WTC11 (cell line): ENCODE results near the gene KLK15. TPM values are rescaled to one million over a fixed set of nuclear protein-coding genes. Genes with fewer than 3 reads are reported as not detected.

ENCODE experiments used
- ATAC-seq: fragments of 200-7000 bp; cut with Tn5 transposase; 2 replicates; pipeline ENCODE4 v1.10.0; 2021; ENCODE audit warnings: mild to moderate bottlenecking, moderate library complexity
- CTCF ChIA-PET: fragments of 300-600 bp; sonication (Branson Sonifier 250); formaldehyde crosslinking; loops from one replicate; lab custom pipeline; 2021; ENCODE audit warnings: antibody characterized with exemption; lab: Charles Lee
- POLR2A ChIA-PET: fragments of 350-600 bp; sonication (Branson Sonifier 250); formaldehyde crosslinking; loops from one replicate; lab custom pipeline; 2021; ENCODE audit warnings: antibody characterized with exemption; lab: Charles Lee
- DNase-seq: peaks from one replicate; pipeline ENCODE4 v3.0.0; 2021; ENCODE audit warnings: low spot score
- H3K27ac Mint-ChIP-seq: 2 replicates; pipeline ENCODE4 v1.8.0; 2021; ENCODE audit warnings: mixed read lengths
- H3K27me3 Mint-ChIP-seq: 2 replicates; pipeline ENCODE4 v1.8.0; 2021; ENCODE audit warnings: low read depth, mild to moderate bottlenecking, moderate library complexity, mixed read lengths
- H3K36me3 Mint-ChIP-seq: 2 replicates; pipeline ENCODE4 v1.8.0; 2021; ENCODE audit warnings: mixed read lengths
- H3K4me1 Mint-ChIP-seq: 2 replicates; pipeline ENCODE4 v1.8.0; 2022; ENCODE audit warnings: mixed read lengths
- H3K4me3 Mint-ChIP-seq: 2 replicates; pipeline ENCODE4 v1.8.0; 2021; ENCODE audit warnings: mild to moderate bottlenecking, moderate library complexity, mixed read lengths
- H3K9me3 Mint-ChIP-seq: 2 replicates; pipeline ENCODE4 v1.8.0; 2021; ENCODE audit warnings: mixed read lengths
- CBFB ChIP-seq: sonication (generic); formaldehyde crosslinking; IDR thresholded peaks from 2 replicates; pipeline ENCODE4 v1.8.1; 2022; ENCODE audit warnings: mild to moderate bottlenecking, low read depth, missing genetic modification reagents
- CREM ChIP-seq: sonication (generic); formaldehyde crosslinking; IDR thresholded peaks from 2 replicates; pipeline ENCODE4 v1.8.1; 2022; ENCODE audit warnings: mild to moderate bottlenecking, missing genetic modification reagents, moderate library complexity
- EMX1 ChIP-seq: fragments of 250-450 bp; sonication (Bioruptor Pico); IDR thresholded peaks from 2 replicates; pipeline ENCODE4 v1.8.0; 2021; ENCODE audit warnings: mild to moderate bottlenecking
- FOXJ3 ChIP-seq: sonication (generic); formaldehyde crosslinking; IDR thresholded peaks from 2 replicates; pipeline ENCODE4 v1.9.0; 2021; ENCODE audit warnings: missing genetic modification reagents, mild to moderate bottlenecking, borderline replicate concordance
- FOXP4 ChIP-seq: sonication (generic); formaldehyde crosslinking; IDR thresholded peaks from 2 replicates; pipeline ENCODE4 v1.8.0; 2022; ENCODE audit warnings: mild to moderate bottlenecking, missing genetic modification reagents
- GTF2I ChIP-seq: fragments of 250-450 bp; sonication (Bioruptor Pico); conservative IDR thresholded peaks from 2 replicates; pipeline ENCODE4 v1.4.0; 2021; ENCODE audit warnings: mild to moderate bottlenecking
- IRF2 ChIP-seq: sonication (generic); formaldehyde crosslinking; IDR thresholded peaks from 2 replicates; pipeline ENCODE4 v1.8.0; 2022; ENCODE audit warnings: low read depth, missing genetic modification reagents, borderline replicate concordance
- JUN ChIP-seq: sonication (generic); formaldehyde crosslinking; IDR thresholded peaks from 2 replicates; pipeline ENCODE4 v1.8.0; 2023; ENCODE audit warnings: mild to moderate bottlenecking, missing genetic modification reagents
- MXD4 ChIP-seq: fragments of 250-450 bp; sonication (Bioruptor Pico); IDR thresholded peaks from 2 replicates; pipeline ENCODE4 v1.8.0; 2021; ENCODE audit warnings: mild to moderate bottlenecking, moderate library complexity, borderline replicate concordance
- MYBL2 ChIP-seq: sonication (generic); formaldehyde crosslinking; IDR thresholded peaks from 2 replicates; pipeline ENCODE4 v1.8.1; 2023; ENCODE audit warnings: mild to moderate bottlenecking, moderate library complexity, missing genetic modification reagents
- NR1H2 ChIP-seq: sonication (generic); formaldehyde crosslinking; IDR thresholded peaks from 2 replicates; pipeline ENCODE4 v1.9.0; 2021; ENCODE audit warnings: mild to moderate bottlenecking, moderate library complexity, missing genetic modification reagents
- NR2C2 ChIP-seq: sonication (generic); formaldehyde crosslinking; IDR thresholded peaks from 2 replicates; pipeline ENCODE4 v1.8.0; 2022; ENCODE audit warnings: mild to moderate bottlenecking, missing genetic modification reagents
- OVOL2 ChIP-seq: fragments of 250-450 bp; sonication (Bioruptor Pico); IDR thresholded peaks from 2 replicates; pipeline ENCODE4 v1.9.0; 2021; ENCODE audit warnings: mild to moderate bottlenecking, borderline replicate concordance
- PRRX2 ChIP-seq: fragments of 250-450 bp; sonication (Bioruptor Pico); IDR thresholded peaks from 2 replicates; pipeline ENCODE4 v1.8.0; 2021; ENCODE audit warnings: mild to moderate bottlenecking
- RORB ChIP-seq: fragments of 250-450 bp; sonication (Bioruptor Pico); IDR thresholded peaks from 2 replicates; pipeline ENCODE4 v1.9.0; 2021; ENCODE audit warnings: mild to moderate bottlenecking
- SMAD4 ChIP-seq: sonication (generic); formaldehyde crosslinking; IDR thresholded peaks from 2 replicates; pipeline ENCODE4 v1.8.0; 2022; ENCODE audit warnings: mild to moderate bottlenecking, missing genetic modification reagents
- TCF7 ChIP-seq: sonication (generic); formaldehyde crosslinking; IDR thresholded peaks from 2 replicates; pipeline ENCODE4 v1.8.0; 2022; ENCODE audit warnings: mild to moderate bottlenecking, low read depth, missing genetic modification reagents, moderate library complexity
- ZMAT4 ChIP-seq: fragments of 250-450 bp; sonication (Bioruptor Pico); IDR thresholded peaks from 2 replicates; pipeline ENCODE4 v1.9.0; 2021; ENCODE audit warnings: mild to moderate bottlenecking
- ZNF138 ChIP-seq: sonication (generic); formaldehyde crosslinking; conservative IDR thresholded peaks from 2 replicates; pipeline ENCODE4 v1.8.1; 2022; ENCODE audit warnings: mild to moderate bottlenecking, moderate library complexity, missing genetic modification reagents
- ZNF423 ChIP-seq: fragments of 250-450 bp; sonication (Bioruptor Pico); IDR thresholded peaks from 2 replicates; pipeline ENCODE4 v2.1.2; 2022; ENCODE audit warnings: mild to moderate bottlenecking, moderate library complexity
- ZNF425 ChIP-seq: fragments of 250-450 bp; sonication (Bioruptor Pico); conservative IDR thresholded peaks from 2 replicates; pipeline ENCODE4 v1.9.0; 2021; ENCODE audit warnings: mild to moderate bottlenecking
- total RNA-seq: library from RNA; stranded (reverse); gene quantifications from 3 replicates; pipeline ENCODE4 v1.2.3, GENCODE V29; 2021
- TF ChIP-seq, protein P1 (sequence below): sonication (generic); formaldehyde crosslinking; IDR thresholded peaks from 2 replicates; pipeline ENCODE4 v1.8.0; 2023; ENCODE audit warnings: missing genetic modification reagents
- TF ChIP-seq, protein P2 (sequence below): fragments of 250-450 bp; sonication (Bioruptor Pico); IDR thresholded peaks from 2 replicates; pipeline ENCODE4 v1.9.0; 2021; ENCODE audit warnings: moderate library complexity, mild to moderate bottlenecking, inconsistent platforms, borderline replicate concordance
- TF ChIP-seq, protein P3 (sequence below): sonication (generic); formaldehyde crosslinking; IDR thresholded peaks from 2 replicates; pipeline ENCODE4 v1.8.0; 2022; ENCODE audit warnings: mild to moderate bottlenecking, missing genetic modification reagents
- TF ChIP-seq, protein P4 (sequence below): sonication (generic); formaldehyde crosslinking; IDR thresholded peaks from 2 replicates; pipeline ENCODE4 v1.8.1; 2023; ENCODE audit warnings: mild to moderate bottlenecking, missing genetic modification reagents, borderline replicate concordance

Gene KLK15
- total RNA-seq, 1 experiment from 2014 or later: not detected

- Mint-ChIP-seq H3K27ac (no peak overlapping the region), H3K36me3 (peaks cover 15% of the 10 kb centered on the region), H3K9me3 (peaks cover 30% of the 10 kb centered on the region), H3K4me3 (no peak overlapping the region), H3K4me1 (peaks cover 18% of the 10 kb centered on the region)
- no peak for ATAC-seq
- POLR2A ChIA-PET: no interaction called here
- no peak for DNase-seq
- TF ChIP-seq TCF7: no peak
- TF ChIP-seq FOXJ3: no peak
- TF ChIP-seq FOXP4 (CRISPR knock-in tag): no peak
- TF ChIP-seq PRRX2 (CRISPR knock-in tag): no peak
- TF ChIP-seq SMAD4: no peak
- TF ChIP-seq CREM (CRISPR knock-in tag): no peak
- no peak for TF ChIP-seq MYBL2 (CRISPR knock-in tag)
- TF ChIP-seq NR2C2 (CRISPR knock-in tag): no peak
- TF ChIP-seq ZNF423 (CRISPR knock-in tag): no peak
- no peak for TF ChIP-seq MXD4
- TF ChIP-seq CBFB (CRISPR knock-in tag): no peak
- TF ChIP-seq NR1H2: no peak
- TF ChIP-seq, protein P1, sequence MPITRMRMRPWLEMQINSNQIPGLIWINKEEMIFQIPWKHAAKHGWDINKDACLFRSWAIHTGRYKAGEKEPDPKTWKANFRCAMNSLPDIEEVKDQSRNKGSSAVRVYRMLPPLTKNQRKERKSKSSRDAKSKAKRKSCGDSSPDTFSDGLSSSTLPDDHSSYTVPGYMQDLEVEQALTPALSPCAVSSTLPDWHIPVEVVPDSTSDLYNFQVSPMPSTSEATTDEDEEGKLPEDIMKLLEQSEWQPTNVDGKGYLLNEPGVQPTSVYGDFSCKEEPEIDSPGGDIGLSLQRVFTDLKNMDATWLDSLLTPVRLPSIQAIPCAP: no peak
- TF ChIP-seq, protein P2, sequence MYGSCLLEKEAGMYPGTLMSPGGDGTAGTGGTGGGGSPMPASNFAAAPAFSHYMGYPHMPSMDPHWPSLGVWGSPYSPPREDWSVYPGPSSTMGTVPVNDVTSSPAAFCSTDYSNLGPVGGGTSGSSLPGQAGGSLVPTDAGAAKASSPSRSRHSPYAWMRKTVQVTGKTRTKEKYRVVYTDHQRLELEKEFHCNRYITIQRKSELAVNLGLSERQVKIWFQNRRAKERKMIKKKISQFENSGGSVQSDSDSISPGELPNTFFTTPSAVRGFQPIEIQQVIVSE (CRISPR knock-in tag): no peak
- TF ChIP-seq, protein P3, sequence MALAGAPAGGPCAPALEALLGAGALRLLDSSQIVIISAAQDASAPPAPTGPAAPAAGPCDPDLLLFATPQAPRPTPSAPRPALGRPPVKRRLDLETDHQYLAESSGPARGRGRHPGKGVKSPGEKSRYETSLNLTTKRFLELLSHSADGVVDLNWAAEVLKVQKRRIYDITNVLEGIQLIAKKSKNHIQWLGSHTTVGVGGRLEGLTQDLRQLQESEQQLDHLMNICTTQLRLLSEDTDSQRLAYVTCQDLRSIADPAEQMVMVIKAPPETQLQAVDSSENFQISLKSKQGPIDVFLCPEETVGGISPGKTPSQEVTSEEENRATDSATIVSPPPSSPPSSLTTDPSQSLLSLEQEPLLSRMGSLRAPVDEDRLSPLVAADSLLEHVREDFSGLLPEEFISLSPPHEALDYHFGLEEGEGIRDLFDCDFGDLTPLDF (CRISPR knock-in tag): no peak
- no peak for TF ChIP-seq RORB (CRISPR knock-in tag)
- TF ChIP-seq, all 79 proteins: peak for 0
- CTCF ChIA-PET: interaction anchor here (0.6 to 1.4 kb wide), 2 partner anchors 156 to 393 kb away, joined by 3 to 4 read pairs; no protein-coding TSS in a partner anchor
- peaks cover 59% of the 10 kb centered on the region for H3K27me3 Mint-ChIP-seq
These were observed 27.6 kb upstream of the KLK15 start for GRCh38 chr19:50861010-50861409.

DNA sequence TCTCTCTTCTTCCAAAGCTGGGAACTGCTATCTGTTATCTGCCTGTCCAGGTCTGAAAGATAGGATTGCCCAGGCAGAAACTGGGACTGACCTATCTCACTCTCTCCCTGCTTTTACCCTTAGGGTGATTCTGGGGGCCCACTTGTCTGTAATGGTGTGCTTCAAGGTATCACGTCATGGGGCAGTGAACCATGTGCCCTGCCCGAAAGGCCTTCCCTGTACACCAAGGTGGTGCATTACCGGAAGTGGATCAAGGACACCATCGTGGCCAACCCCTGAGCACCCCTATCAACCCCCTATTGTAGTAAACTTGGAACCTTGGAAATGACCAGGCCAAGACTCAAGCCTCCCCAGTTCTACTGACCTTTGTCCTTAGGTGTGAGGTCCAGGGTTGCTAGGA, 26.5 kb upstream of the KLK15 start:
- Mint-ChIP-seq H3K27ac (no peak overlapping the region), H3K4me1 (peaks cover 18% of the 10 kb centered on the region), H3K4me3 (no peak overlapping the region), H3K27me3 (peaks cover 59% of the 10 kb centered on the region), H3K36me3 (peaks cover 15% of the 10 kb centered on the region), H3K9me3 (peaks cover 30% of the 10 kb centered on the region)
- no peak for ATAC-seq
- CTCF ChIA-PET: no interaction called here
- POLR2A ChIA-PET: no interaction called here
- DNase-seq: no peak
- TF ChIP-seq, protein P2 (CRISPR knock-in tag): no peak
- TF ChIP-seq GTF2I (no peak), ZMAT4 (CRISPR knock-in tag) (no peak), ZNF138 (CRISPR knock-in tag) (no peak), IRF2 (CRISPR knock-in tag) (no peak), ZNF425 (CRISPR knock-in tag) (no peak), TCF7 (no peak), OVOL2 (no peak), EMX1 (CRISPR knock-in tag) (no peak), JUN (no peak)
- TF ChIP-seq, protein P4, sequence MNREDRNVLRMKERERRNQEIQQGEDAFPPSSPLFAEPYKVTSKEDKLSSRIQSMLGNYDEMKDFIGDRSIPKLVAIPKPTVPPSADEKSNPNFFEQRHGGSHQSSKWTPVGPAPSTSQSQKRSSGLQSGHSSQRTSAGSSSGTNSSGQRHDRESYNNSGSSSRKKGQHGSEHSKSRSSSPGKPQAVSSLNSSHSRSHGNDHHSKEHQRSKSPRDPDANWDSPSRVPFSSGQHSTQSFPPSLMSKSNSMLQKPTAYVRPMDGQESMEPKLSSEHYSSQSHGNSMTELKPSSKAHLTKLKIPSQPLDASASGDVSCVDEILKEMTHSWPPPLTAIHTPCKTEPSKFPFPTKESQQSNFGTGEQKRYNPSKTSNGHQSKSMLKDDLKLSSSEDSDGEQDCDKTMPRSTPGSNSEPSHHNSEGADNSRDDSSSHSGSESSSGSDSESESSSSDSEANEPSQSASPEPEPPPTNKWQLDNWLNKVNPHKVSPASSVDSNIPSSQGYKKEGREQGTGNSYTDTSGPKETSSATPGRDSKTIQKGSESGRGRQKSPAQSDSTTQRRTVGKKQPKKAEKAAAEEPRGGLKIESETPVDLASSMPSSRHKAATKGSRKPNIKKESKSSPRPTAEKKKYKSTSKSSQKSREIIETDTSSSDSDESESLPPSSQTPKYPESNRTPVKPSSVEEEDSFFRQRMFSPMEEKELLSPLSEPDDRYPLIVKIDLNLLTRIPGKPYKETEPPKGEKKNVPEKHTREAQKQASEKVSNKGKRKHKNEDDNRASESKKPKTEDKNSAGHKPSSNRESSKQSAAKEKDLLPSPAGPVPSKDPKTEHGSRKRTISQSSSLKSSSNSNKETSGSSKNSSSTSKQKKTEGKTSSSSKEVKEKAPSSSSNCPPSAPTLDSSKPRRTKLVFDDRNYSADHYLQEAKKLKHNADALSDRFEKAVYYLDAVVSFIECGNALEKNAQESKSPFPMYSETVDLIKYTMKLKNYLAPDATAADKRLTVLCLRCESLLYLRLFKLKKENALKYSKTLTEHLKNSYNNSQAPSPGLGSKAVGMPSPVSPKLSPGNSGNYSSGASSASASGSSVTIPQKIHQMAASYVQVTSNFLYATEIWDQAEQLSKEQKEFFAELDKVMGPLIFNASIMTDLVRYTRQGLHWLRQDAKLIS (CRISPR knock-in tag): no peak
